Esophagus muscularis mucosa (tissue), 4 donors: ENCODE data around the gene ADPRHL1.

ENCODE experiments used
- EP300 ChIP-seq: sonication (generic); formaldehyde crosslinking; IDR thresholded peaks from one replicate; pipeline ENCODE4 v1.6.1; 2017; ENCODE audit warnings: antibody characterized with exemption
- POLR2A ChIP-seq: fragments of 450-650 bp; IDR thresholded peaks from one replicate; pipeline ENCODE4 v1.6.1; 2017; ENCODE audit warnings: antibody characterized with exemption, moderate library complexity, mild to moderate bottlenecking, low read depth
- TF ChIP-seq, protein P1 (sequence below), 3 experiments: fragments of 200-600 bp in 2 of 3; fragments of 450-650 bp in 1 of 3; sonication (generic) in 2 of 3; IDR thresholded peaks; one replicate each; pipeline ENCODE4 v1.5.1; 2017 to 2019; ENCODE audit warnings: antibody characterized with exemption in 3 of 3, mild to moderate bottlenecking in 2 of 3, moderate library complexity in 1 of 3

DNA sequence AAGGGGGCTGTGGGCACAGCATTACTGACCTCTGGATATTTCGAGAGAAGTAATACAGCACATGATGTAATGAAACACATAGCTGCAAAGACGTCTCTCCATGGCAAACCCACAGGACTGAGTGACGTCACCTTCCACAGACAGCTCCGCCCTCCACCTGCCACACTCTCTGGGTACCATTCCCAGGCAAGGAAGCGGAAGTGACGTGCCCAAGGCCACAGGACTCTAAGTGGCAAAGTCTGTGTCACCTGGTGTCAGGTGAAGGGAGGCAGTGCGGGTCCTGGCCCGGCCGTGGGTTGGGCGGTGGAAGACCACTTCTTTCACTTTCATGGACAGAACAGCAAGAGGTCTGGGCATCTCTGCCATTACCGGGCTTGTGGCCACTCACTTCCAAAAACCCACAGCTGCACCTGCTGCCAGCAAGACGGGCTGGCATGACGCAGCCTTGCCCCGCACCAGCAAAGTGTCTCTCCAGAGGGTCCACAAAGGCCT, 6.8 kb upstream of the ADPRHL1 start:
- TF ChIP-seq, protein P1, sequence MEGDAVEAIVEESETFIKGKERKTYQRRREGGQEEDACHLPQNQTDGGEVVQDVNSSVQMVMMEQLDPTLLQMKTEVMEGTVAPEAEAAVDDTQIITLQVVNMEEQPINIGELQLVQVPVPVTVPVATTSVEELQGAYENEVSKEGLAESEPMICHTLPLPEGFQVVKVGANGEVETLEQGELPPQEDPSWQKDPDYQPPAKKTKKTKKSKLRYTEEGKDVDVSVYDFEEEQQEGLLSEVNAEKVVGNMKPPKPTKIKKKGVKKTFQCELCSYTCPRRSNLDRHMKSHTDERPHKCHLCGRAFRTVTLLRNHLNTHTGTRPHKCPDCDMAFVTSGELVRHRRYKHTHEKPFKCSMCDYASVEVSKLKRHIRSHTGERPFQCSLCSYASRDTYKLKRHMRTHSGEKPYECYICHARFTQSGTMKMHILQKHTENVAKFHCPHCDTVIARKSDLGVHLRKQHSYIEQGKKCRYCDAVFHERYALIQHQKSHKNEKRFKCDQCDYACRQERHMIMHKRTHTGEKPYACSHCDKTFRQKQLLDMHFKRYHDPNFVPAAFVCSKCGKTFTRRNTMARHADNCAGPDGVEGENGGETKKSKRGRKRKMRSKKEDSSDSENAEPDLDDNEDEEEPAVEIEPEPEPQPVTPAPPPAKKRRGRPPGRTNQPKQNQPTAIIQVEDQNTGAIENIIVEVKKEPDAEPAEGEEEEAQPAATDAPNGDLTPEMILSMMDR (IDR thresholded peaks at IDR 0.05), result no peak
- no peak for TF ChIP-seq POLR2A
- no peak for TF ChIP-seq EP300
